HEK293 (cell line): Measurements from ENCODE around the gene SUSD6.
A peak's percentile ranks its signal among the peaks of the same experiment; 100 is the strongest.

ENCODE experiments used
- GLIS1 ChIP-seq: fragments of 450-650 bp; formaldehyde crosslinking; IDR thresholded peaks from 2 replicates; pipeline ENCODE4 v1.5.1; 2016; ENCODE audit warnings: missing biosample characterization, missing genetic modification characterization
- IKZF3 ChIP-seq: fragments of 450-650 bp; IDR thresholded peaks from 2 replicates; pipeline ENCODE4 v1.5.0; 2018; ENCODE audit warnings: missing biosample characterization, mild to moderate bottlenecking, missing genetic modification characterization, moderate library complexity
- INSM2 ChIP-seq: fragments of 450-650 bp; formaldehyde crosslinking; IDR thresholded peaks from 2 replicates; pipeline ENCODE4 v1.5.1; 2016; ENCODE audit warnings: missing biosample characterization, missing genetic modification characterization
- PRDM1 ChIP-seq: fragments of 450-650 bp; formaldehyde crosslinking; IDR thresholded peaks from 2 replicates; pipeline ENCODE4; 2016; ENCODE audit warnings: missing biosample characterization, missing genetic modification characterization
- PRDM10 ChIP-seq: fragments of 450-650 bp; formaldehyde crosslinking; IDR thresholded peaks from 2 replicates; pipeline ENCODE4 v1.5.1; 2016; ENCODE audit warnings: missing biosample characterization, missing genetic modification characterization
- SCRT1 ChIP-seq: fragments of 450-650 bp; formaldehyde crosslinking; IDR thresholded peaks from 2 replicates; pipeline ENCODE4 v1.5.1; 2016; ENCODE audit warnings: missing biosample characterization, missing genetic modification characterization, borderline replicate concordance
- SP7 ChIP-seq: fragments of 450-650 bp; formaldehyde crosslinking; IDR thresholded peaks from 2 replicates; pipeline ENCODE4 v1.5.1; 2016; ENCODE audit warnings: missing biosample characterization, missing genetic modification characterization
- TSHZ1 ChIP-seq: fragments of 450-650 bp; formaldehyde crosslinking; IDR thresholded peaks from 2 replicates; pipeline ENCODE4 v1.5.1; 2016; ENCODE audit warnings: missing biosample characterization, missing genetic modification characterization, borderline replicate concordance
- ZBTB11 ChIP-seq: fragments of 450-650 bp; formaldehyde crosslinking; conservative IDR thresholded peaks from 2 replicates; pipeline ENCODE4 v1.5.1; 2016; ENCODE audit warnings: low read depth, missing biosample characterization, missing genetic modification characterization
- ZBTB48 ChIP-seq: fragments of 450-650 bp; formaldehyde crosslinking; IDR thresholded peaks from 2 replicates; pipeline ENCODE4 v1.5.1; 2016; ENCODE audit warnings: missing biosample characterization, missing genetic modification characterization
- ZBTB6 ChIP-seq: fragments of 450-650 bp; formaldehyde crosslinking; IDR thresholded peaks from 2 replicates; pipeline ENCODE4 v1.5.1; 2017; ENCODE audit warnings: missing biosample characterization, missing genetic modification characterization
- ZEB2 ChIP-seq: fragments of 450-650 bp; formaldehyde crosslinking; IDR thresholded peaks from 2 replicates; pipeline ENCODE4 v1.5.1; 2016; ENCODE audit warnings: missing biosample characterization, missing genetic modification characterization
- ZNF2 ChIP-seq: fragments of 450-650 bp; formaldehyde crosslinking; IDR thresholded peaks from 2 replicates; pipeline ENCODE4 v1.5.1; 2016; ENCODE audit warnings: missing biosample characterization, missing genetic modification characterization
- ZNF292 ChIP-seq: fragments of 450-650 bp; formaldehyde crosslinking; IDR thresholded peaks from 2 replicates; pipeline ENCODE4 v1.5.1; 2016; ENCODE audit warnings: low read depth, missing biosample characterization, missing genetic modification characterization, borderline replicate concordance
- ZNF335 ChIP-seq: fragments of 450-650 bp; formaldehyde crosslinking; conservative IDR thresholded peaks from 2 replicates; pipeline ENCODE4 v1.5.1; 2016; ENCODE audit warnings: missing biosample characterization, missing genetic modification characterization
- ZNF366 ChIP-seq: fragments of 450-650 bp; formaldehyde crosslinking; conservative IDR thresholded peaks from 2 replicates; pipeline ENCODE4 v1.5.1; 2016; ENCODE audit warnings: missing biosample characterization, missing genetic modification characterization
- ZNF37A ChIP-seq: fragments of 450-650 bp; IDR thresholded peaks from 2 replicates; pipeline ENCODE4 v1.5.1; 2018; ENCODE audit warnings: missing biosample characterization, missing genetic modification characterization
- ZNF624 ChIP-seq: fragments of 450-650 bp; formaldehyde crosslinking; IDR thresholded peaks from 2 replicates; pipeline ENCODE4 v1.5.1; 2017; ENCODE audit warnings: missing biosample characterization, missing genetic modification characterization
- ZNF626 ChIP-seq: fragments of 450-650 bp; sonication (Bioruptor Pico); formaldehyde crosslinking; IDR thresholded peaks from 2 replicates; pipeline ENCODE4 v1.5.1; 2018; ENCODE audit warnings: missing biosample characterization, missing genetic modification characterization, inconsistent platforms
- ZNF791 ChIP-seq: fragments of 450-650 bp; formaldehyde crosslinking; IDR thresholded peaks from 2 replicates; pipeline ENCODE4 v1.5.1; 2016; ENCODE audit warnings: missing biosample characterization, missing genetic modification characterization
- ZSCAN18 ChIP-seq: fragments of 450-650 bp; formaldehyde crosslinking; IDR thresholded peaks from 2 replicates; pipeline ENCODE4 v1.5.1; 2016; ENCODE audit warnings: missing biosample characterization, missing genetic modification characterization

The SUSD6 gene

GRCh38 chr14:69713209-69713781 lies 101.9 kb downstream of the SUSD6 start (continued):
- no peak for TF ChIP-seq ZBTB11
- TF ChIP-seq ZNF624 (tag by site-specific recombination): no peak
- no peak for TF ChIP-seq ZNF292
- TF ChIP-seq GLIS1: no peak
- TF ChIP-seq SP7 (tag by site-specific recombination): peak; percentile 19; the same call in 1 of the 2 replicates
- TF ChIP-seq ZNF37A (tag by site-specific recombination): no peak
- 0 out of 2 replicates have a peak, but pooled peaks have one; percentile 29 for TF ChIP-seq ZNF335 (tag by site-specific recombination)
- TF ChIP-seq SCRT1 (tag by site-specific recombination): peak; percentile 97
- TF ChIP-seq ZBTB6 (tag by site-specific recombination): no peak
- TF ChIP-seq IKZF3 (tag by site-specific recombination): peak; percentile 76
- peak; percentile 16; the same call in 1 of the 2 replicates for TF ChIP-seq PRDM10
- no peak for TF ChIP-seq ZSCAN18 (tag by site-specific recombination)
- no peak for TF ChIP-seq ZNF791
- TF ChIP-seq TSHZ1 (tag by site-specific recombination): no peak
- peak; percentile 86 for TF ChIP-seq ZBTB48 (tag by site-specific recombination)
- TF ChIP-seq PRDM1: peak; percentile 78; the same call in 1 of the 2 replicates
- no peak for TF ChIP-seq ZNF626 (tag by site-specific recombination)
- no peak for TF ChIP-seq INSM2 (tag by site-specific recombination)
- peak; percentile 44; the same call in 1 of the 2 replicates for TF ChIP-seq ZNF366 (tag by site-specific recombination)
- TF ChIP-seq ZEB2 (tag by site-specific recombination): 0 out of 2 replicates have a peak, but pooled peaks have one; percentile 22
- no peak for TF ChIP-seq ZNF2 (tag by site-specific recombination)
